Liver (tissue), 9 donors: Measurements from ENCODE around the gene ITGB4. TPM values are rescaled to one million over a fixed set of nuclear protein-coding genes. Genes with fewer than 3 reads are reported as not detected.

Experiments used
- DNase-seq: peaks from one replicate; pipeline ENCODE4 v3.0.0-alpha.2; 2017; ENCODE audit warnings: low spot score
- H3K27ac ChIP-seq, 2 donors: one replicate each; pipeline ENCODE4 v1.7.0; 2013; ENCODE audit warnings: inconsistent platforms in 2 of 2, low read length in 2 of 2, control low read depth in 1 of 2, low read depth in 1 of 2, mild to moderate bottlenecking in 1 of 2
- H3K27me3 ChIP-seq, 4 donors: one replicate each; pipeline versions ENCODE4 v1.6.1 to v1.7.0; 2013; ENCODE audit warnings: low read length in 3 of 4, inconsistent platforms in 1 of 4, mild to moderate bottlenecking in 1 of 4, moderate library complexity in 1 of 4; ENCODE audit not compliant: control insufficient read depth in 4 of 4, insufficient read depth in 4 of 4
- H3K36me3 ChIP-seq, 4 donors: one replicate each; pipeline versions ENCODE4 v1.6.1 to v1.7.0; 2013; ENCODE audit warnings: low read length in 3 of 4, mild to moderate bottlenecking in 3 of 4, low read depth in 1 of 4, moderate library complexity in 1 of 4; ENCODE audit not compliant: control insufficient read depth in 4 of 4, insufficient read depth in 3 of 4
- H3K4me1 ChIP-seq, 4 donors: one replicate each; pipeline versions ENCODE4 v1.6.1 to v1.7.0; 2013; ENCODE audit warnings: low read length in 3 of 4, mild to moderate bottlenecking in 3 of 4, moderate library complexity in 1 of 4; ENCODE audit not compliant: control insufficient read depth in 4 of 4, insufficient read depth in 4 of 4
- H3K4me3 ChIP-seq, 3 donors: one replicate each; pipeline versions ENCODE4 v1.6.1 to v1.7.0; 2013; ENCODE audit warnings: low read length in 3 of 3, control low read depth in 1 of 3, low read depth in 1 of 3, mild to moderate bottlenecking in 1 of 3
- H3K9ac ChIP-seq, 2 donors: one replicate each; pipeline ENCODE4 v1.7.0; 2013; ENCODE audit warnings: low read length in 2 of 2, mild to moderate bottlenecking in 2 of 2, moderate library complexity in 2 of 2, control low read depth in 1 of 2, low read depth in 1 of 2
- H3K9me3 ChIP-seq, 4 donors: one replicate each; pipeline versions ENCODE4 v1.6.1 to v1.7.0; 2013; ENCODE audit warnings: low read length in 3 of 4; ENCODE audit not compliant: control insufficient read depth in 4 of 4
- CTCF ChIP-seq: fragments of 150-350 bp; IDR thresholded peaks from 2 replicates; pipeline ENCODE4 v1.5.1; 2017; ENCODE audit warnings: improper control_type of control experiment, low read depth, low read length; ENCODE audit not compliant: missing input control
- EGR1 ChIP-seq, 2 donors: IDR thresholded peaks; 2 replicates each; pipeline ENCODE4 v1.6.1; 2016 to 2018; ENCODE audit warnings: antibody characterized with exemption in 2 of 2, low read depth in 2 of 2
- FOXA1 ChIP-seq: IDR thresholded peaks from 2 replicates; pipeline ENCODE4 v1.6.1; 2016; ENCODE audit warnings: antibody characterized with exemption
- FOXA2 ChIP-seq: IDR thresholded peaks from 2 replicates; pipeline ENCODE4 v1.6.1; 2016; ENCODE audit warnings: antibody characterized with exemption
- HNF4A ChIP-seq, 2 donors: conservative IDR thresholded peaks; 2 replicates each; pipeline ENCODE4 v1.6.1; 2016; ENCODE audit warnings: antibody characterized with exemption in 2 of 2, mild to moderate bottlenecking in 2 of 2
- HNF4G ChIP-seq: IDR thresholded peaks from 2 replicates; pipeline ENCODE4 v1.6.1; 2016; ENCODE audit warnings: antibody characterized with exemption
- JUND ChIP-seq, 2 donors: IDR thresholded peaks; 2 replicates each; pipeline ENCODE4 v1.6.1; 2016; ENCODE audit warnings: antibody characterized with exemption in 2 of 2
- NR2F2 ChIP-seq: IDR thresholded peaks from 2 replicates; pipeline ENCODE4 v1.6.1; 2016; ENCODE audit warnings: antibody characterized with exemption
- RXRA ChIP-seq, 2 donors: IDR thresholded peaks; 2 replicates each; pipeline ENCODE4 v1.6.1; 2017 to 2018; ENCODE audit warnings: antibody characterized with exemption in 2 of 2, mild to moderate bottlenecking in 1 of 2
- SP1 ChIP-seq: IDR thresholded peaks from 2 replicates; pipeline ENCODE4 v1.6.1; 2018; ENCODE audit warnings: antibody characterized with exemption, mild to moderate bottlenecking
- TAF1 ChIP-seq: conservative IDR thresholded peaks from 2 replicates; pipeline ENCODE4 v1.6.1; 2016; ENCODE audit warnings: antibody characterized with exemption, mild to moderate bottlenecking
- WGBS: extraction: QIAGEN DNeasy Blood & Tissue Kit; methylation state at CpG from one replicate; pipeline ENCODE4 v1.1.7; 2013; 5-methylcytosine and 5-hydroxymethylcytosine counted together
- polyA plus RNA-seq, 2 donors: library from polyadenylated mRNA; stranded (reverse) in 1 of 2; unstranded in 1 of 2; fragments of 200-250 nt in 1 of 2; fragments of >200 nt in 1 of 2; fragmentation: Nextera tagmentation in 1 of 2; extraction: Ambion mirVana in 1 of 2; gene quantifications; one replicate each; pipeline versions ENCODE4 v1.2.1 to v1.2.3, GENCODE V29; 2013 to 2015
- total RNA-seq, 2 donors: library from RNA; depleted of rRNA; stranded (reverse); fragments of >200 nt; gene quantifications; one replicate each; pipeline ENCODE4 v1.2.3, GENCODE V29; 2014
- TF ChIP-seq, protein P1 (sequence below): IDR thresholded peaks from 2 replicates; pipeline ENCODE4 v1.6.1; 2016; ENCODE audit warnings: antibody characterized with exemption
- TF ChIP-seq, protein P2 (sequence below): IDR thresholded peaks from 2 replicates; pipeline ENCODE4 v1.6.1; 2016; ENCODE audit warnings: antibody characterized with exemption
- TF ChIP-seq, protein P3 (sequence below): IDR thresholded peaks from 2 replicates; pipeline ENCODE4 v1.6.1; 2016; ENCODE audit warnings: antibody characterized with exemption, mild to moderate bottlenecking
- TF ChIP-seq, protein P4 (sequence below): IDR thresholded peaks from 2 replicates; pipeline ENCODE4 v1.6.1; 2016; ENCODE audit warnings: antibody characterized with exemption
- donor health status: healthy.
- donor health status: healthy.
- donor health status: healthy.
- donor health status: healthy.
- donor health status: healthy.

ITGB4 gene
- total and polyA plus RNA-seq, 4 donors, result 0.42 to 1.4 (median 1.3) TPM

DNA sequence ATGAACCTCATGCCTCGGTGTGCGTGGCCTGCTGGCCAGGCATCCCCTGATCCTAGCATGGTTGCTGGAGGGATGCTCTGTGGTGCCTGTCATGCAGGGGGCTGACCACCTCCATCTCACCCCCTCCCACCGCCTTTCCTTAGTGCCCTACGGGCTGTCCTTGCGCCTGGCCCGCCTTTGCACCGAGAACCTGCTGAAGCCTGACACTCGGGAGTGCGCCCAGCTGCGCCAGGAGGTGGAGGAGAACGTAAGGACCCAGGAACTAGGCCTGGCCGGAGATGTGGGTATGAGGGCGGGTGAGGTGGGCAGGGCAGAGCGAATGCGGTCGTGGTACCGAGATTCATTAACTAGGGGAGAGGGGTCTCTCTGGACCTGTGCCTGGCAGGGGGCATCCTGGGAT lies 19.0 kb downstream of the ITGB4 start (continued):
- TF ChIP-seq TAF1 (no peak), JUND (IDR thresholded peaks at IDR 0.05) (no peak)
- TF ChIP-seq, protein P1, sequence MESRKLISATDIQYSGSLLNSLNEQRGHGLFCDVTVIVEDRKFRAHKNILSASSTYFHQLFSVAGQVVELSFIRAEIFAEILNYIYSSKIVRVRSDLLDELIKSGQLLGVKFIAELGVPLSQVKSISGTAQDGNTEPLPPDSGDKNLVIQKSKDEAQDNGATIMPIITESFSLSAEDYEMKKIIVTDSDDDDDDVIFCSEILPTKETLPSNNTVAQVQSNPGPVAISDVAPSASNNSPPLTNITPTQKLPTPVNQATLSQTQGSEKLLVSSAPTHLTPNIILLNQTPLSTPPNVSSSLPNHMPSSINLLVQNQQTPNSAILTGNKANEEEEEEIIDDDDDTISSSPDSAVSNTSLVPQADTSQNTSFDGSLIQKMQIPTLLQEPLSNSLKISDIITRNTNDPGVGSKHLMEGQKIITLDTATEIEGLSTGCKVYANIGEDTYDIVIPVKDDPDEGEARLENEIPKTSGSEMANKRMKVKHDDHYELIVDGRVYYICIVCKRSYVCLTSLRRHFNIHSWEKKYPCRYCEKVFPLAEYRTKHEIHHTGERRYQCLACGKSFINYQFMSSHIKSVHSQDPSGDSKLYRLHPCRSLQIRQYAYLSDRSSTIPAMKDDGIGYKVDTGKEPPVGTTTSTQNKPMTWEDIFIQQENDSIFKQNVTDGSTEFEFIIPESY, result no peak
- TF ChIP-seq, protein P2, sequence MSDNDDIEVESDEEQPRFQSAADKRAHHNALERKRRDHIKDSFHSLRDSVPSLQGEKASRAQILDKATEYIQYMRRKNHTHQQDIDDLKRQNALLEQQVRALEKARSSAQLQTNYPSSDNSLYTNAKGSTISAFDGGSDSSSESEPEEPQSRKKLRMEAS, result no peak

- H3K27ac ChIP-seq, result no peak overlapping the region
- no peak overlapping the region for H3K4me3 ChIP-seq
- H3K4me1 ChIP-seq, result peaks cover 2 to 7% (median 2%) of the 10 kb centered on the region in 4 donors
- H3K9me3 ChIP-seq, result no peaks in the 10 kb centered on the region
- TF ChIP-seq JUND (IDR thresholded peaks at IDR 0.05) (no peak), SP1 (no peak), HNF4A (conservative IDR thresholded peaks at IDR 0.05) (no peak), NR2F2 (no peak), TAF1 (no peak), HNF4G (no peak), RXRA (IDR thresholded peaks at IDR 0.05) (no peak)
- TF ChIP-seq, protein P3, sequence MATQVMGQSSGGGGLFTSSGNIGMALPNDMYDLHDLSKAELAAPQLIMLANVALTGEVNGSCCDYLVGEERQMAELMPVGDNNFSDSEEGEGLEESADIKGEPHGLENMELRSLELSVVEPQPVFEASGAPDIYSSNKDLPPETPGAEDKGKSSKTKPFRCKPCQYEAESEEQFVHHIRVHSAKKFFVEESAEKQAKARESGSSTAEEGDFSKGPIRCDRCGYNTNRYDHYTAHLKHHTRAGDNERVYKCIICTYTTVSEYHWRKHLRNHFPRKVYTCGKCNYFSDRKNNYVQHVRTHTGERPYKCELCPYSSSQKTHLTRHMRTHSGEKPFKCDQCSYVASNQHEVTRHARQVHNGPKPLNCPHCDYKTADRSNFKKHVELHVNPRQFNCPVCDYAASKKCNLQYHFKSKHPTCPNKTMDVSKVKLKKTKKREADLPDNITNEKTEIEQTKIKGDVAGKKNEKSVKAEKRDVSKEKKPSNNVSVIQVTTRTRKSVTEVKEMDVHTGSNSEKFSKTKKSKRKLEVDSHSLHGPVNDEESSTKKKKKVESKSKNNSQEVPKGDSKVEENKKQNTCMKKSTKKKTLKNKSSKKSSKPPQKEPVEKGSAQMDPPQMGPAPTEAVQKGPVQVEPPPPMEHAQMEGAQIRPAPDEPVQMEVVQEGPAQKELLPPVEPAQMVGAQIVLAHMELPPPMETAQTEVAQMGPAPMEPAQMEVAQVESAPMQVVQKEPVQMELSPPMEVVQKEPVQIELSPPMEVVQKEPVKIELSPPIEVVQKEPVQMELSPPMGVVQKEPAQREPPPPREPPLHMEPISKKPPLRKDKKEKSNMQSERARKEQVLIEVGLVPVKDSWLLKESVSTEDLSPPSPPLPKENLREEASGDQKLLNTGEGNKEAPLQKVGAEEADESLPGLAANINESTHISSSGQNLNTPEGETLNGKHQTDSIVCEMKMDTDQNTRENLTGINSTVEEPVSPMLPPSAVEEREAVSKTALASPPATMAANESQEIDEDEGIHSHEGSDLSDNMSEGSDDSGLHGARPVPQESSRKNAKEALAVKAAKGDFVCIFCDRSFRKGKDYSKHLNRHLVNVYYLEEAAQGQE, result no peak
- TF ChIP-seq, protein P2, result no peak
- no peak overlapping the region for H3K9ac ChIP-seq
- 84% methylated on average over 17 of the region's 17 CpGs for WGBS
- no peak for DNase-seq
- H3K27me3 ChIP-seq, result no peaks in the 10 kb centered on the region
- H3K36me3 ChIP-seq, result no peaks in the 10 kb centered on the region
Observed at GRCh38 chr17:75740631-75741077, 19.4 kb downstream of the ITGB4 start.

GRCh38 chr17:75742337-75742736 lies 21.1 kb downstream of the ITGB4 start:
- no peaks in the 10 kb centered on the region for H3K27me3 ChIP-seq
- DNase-seq, result no peak
- no peak overlapping the region for H3K9ac ChIP-seq
- 87% methylated on average over 25 of the region's 25 CpGs for WGBS
- TF ChIP-seq EGR1 (IDR thresholded peaks at IDR 0.05; ENCODE audit: low read depth in 2 of 2) (no peak), FOXA2 (no peak), RXRA (IDR thresholded peaks at IDR 0.05) (no peak), HNF4G (no peak), CTCF (no peak), FOXA1 (no peak), JUND (IDR thresholded peaks at IDR 0.05) (no peak), HNF4A (conservative IDR thresholded peaks at IDR 0.05) (no peak)
- TF ChIP-seq, protein P1, result no peak
- TF ChIP-seq, protein P4, sequence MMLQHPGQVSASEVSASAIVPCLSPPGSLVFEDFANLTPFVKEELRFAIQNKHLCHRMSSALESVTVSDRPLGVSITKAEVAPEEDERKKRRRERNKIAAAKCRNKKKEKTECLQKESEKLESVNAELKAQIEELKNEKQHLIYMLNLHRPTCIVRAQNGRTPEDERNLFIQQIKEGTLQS, result no peak
- TF ChIP-seq, protein P2, result no peak
- H3K27ac ChIP-seq, result no peak overlapping the region
- peaks cover 2 to 7% (median 2%) of the 10 kb centered on the region in 4 donors for H3K4me1 ChIP-seq
- no peaks in the 10 kb centered on the region for H3K9me3 ChIP-seq
- no peaks in the 10 kb centered on the region for H3K36me3 ChIP-seq
- H3K4me3 ChIP-seq, result no peak overlapping the region
